Endodermal cell (in vitro differentiated cells): Measurements from ENCODE around the gene HECW1. TPM values are rescaled to one million over a fixed set of nuclear protein-coding genes. Genes with fewer than 3 reads are reported as not detected.

Experiments
- DNase-seq: peaks from one replicate; pipeline ENCODE4 v3.0.0-alpha.2; 2017
- H3K27ac ChIP-seq: 2 replicates; pipeline ENCODE4 v1.5.1; 2013; ENCODE audit warnings: mild to moderate bottlenecking, low read depth, low read length, moderate library complexity
- H3K27me3 ChIP-seq: 2 replicates; pipeline ENCODE4 v1.6.1; 2013; ENCODE audit warnings: mild to moderate bottlenecking, low read length, moderate library complexity; ENCODE audit not compliant: insufficient read depth, control insufficient read depth, poor library complexity, severe bottlenecking
- H3K36me3 ChIP-seq: 2 replicates; pipeline ENCODE4 v1.7.0; 2013; ENCODE audit warnings: mild to moderate bottlenecking, low read length, moderate library complexity; ENCODE audit not compliant: control insufficient read depth, insufficient read depth
- H3K4me1 ChIP-seq: one replicate; pipeline ENCODE4 v1.7.0; 2013; ENCODE audit warnings: low read length; ENCODE audit not compliant: control insufficient read depth, insufficient read depth
- H3K4me3 ChIP-seq: 2 replicates; pipeline ENCODE4 v1.5.1; 2013; ENCODE audit warnings: mild to moderate bottlenecking, low read length, moderate library complexity
- H3K9ac ChIP-seq: 2 replicates; pipeline ENCODE4 v1.6.1; 2013; ENCODE audit warnings: mild to moderate bottlenecking, low read length, moderate library complexity; ENCODE audit not compliant: poor library complexity, severe bottlenecking; ENCODE audit errors: extremely low read depth
- H3K9me3 ChIP-seq: 2 replicates; pipeline ENCODE4 v1.6.1; 2013; ENCODE audit warnings: mild to moderate bottlenecking, low read length, moderate library complexity; ENCODE audit not compliant: control insufficient read depth
- H3K27ac Mint-ChIP-seq: 2 replicates; pipeline ENCODE4 v1.8.0; 2020; ENCODE audit warnings: mixed read lengths
- H3K27me3 Mint-ChIP-seq: 2 replicates; pipeline ENCODE4 v1.8.0; 2021; ENCODE audit warnings: mild to moderate bottlenecking, mixed read lengths; ENCODE audit not compliant: insufficient read depth
- H3K36me3 Mint-ChIP-seq: 2 replicates; pipeline ENCODE4 v1.8.0; 2020; ENCODE audit warnings: low read depth, mixed read lengths
- H3K4me1 Mint-ChIP-seq: 2 replicates; pipeline ENCODE4 v1.8.0; 2020; ENCODE audit warnings: mixed read lengths
- H3K4me3 Mint-ChIP-seq: 2 replicates; pipeline ENCODE4 v1.8.0; 2020; ENCODE audit warnings: mild to moderate bottlenecking, moderate library complexity, mixed read lengths
- H3K9me3 Mint-ChIP-seq: 2 replicates; pipeline ENCODE4 v1.8.0; 2020; ENCODE audit warnings: mild to moderate bottlenecking, mixed read lengths
- WGBS, 2 experiments: methylation state at CpG; one replicate each; pipeline versions ENCODE4 v1.1.5 to v1.1.7; 2013; ENCODE audit warnings: missing lambda C conversion rate in 2 of 2, mixed read lengths in 1 of 2; ENCODE audit not compliant: insufficient coverage in 1 of 2, insufficient read length in 1 of 2; 5-methylcytosine and 5-hydroxymethylcytosine counted together
- total RNA-seq, 2 donors: library from RNA; stranded (reverse); fragmentation: NEBNext Ultra II Directional in 1 of 2; extraction: Animal tissue kit (Norgen Biotek cat#: 25700) in 1 of 2; gene quantifications; 2 replicates in 1 of 2; 3 replicates in 1 of 2; pipeline ENCODE4 v1.2.1, GENCODE V29; 2021
- TF ChIP-seq, protein P1 (sequence below): fragments of 200-600 bp; sonication (generic); conservative IDR thresholded peaks from 2 replicates; pipeline ENCODE4 v1.5.0; 2021; ENCODE audit warnings: antibody characterized with exemption, mild to moderate bottlenecking

Gene HECW1
- total RNA-seq, 2 donors from 2014 or later: 4.6 to 12.0 TPM

DNA sequence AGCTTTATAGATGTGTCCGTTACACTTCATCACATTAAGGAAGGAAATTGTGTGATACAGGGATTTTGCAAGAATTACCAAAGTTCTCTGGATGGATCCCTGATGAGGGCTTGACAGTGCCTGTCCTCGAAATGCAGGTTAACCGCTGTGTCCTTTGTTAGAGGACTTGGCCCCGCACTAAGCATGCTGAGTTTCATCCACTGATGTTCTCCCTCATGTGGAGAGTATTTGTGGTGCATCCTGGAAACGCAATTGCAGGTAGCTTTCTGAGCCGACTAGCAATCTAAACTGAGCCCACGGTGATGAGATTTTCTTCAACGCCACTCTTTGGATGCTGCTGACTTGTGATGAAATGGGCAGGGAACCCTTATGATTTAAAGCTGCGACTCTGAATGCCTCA lies 398.6 kb downstream of the HECW1 start:
- no peak overlapping the region for H3K9ac ChIP-seq
- H3K4me1 Mint-ChIP-seq: peaks cover 3% of the 10 kb centered on the region
- DNase-seq: peak; percentile 65
- H3K4me3 ChIP-seq: no peak overlapping the region
- H3K27me3 Mint-ChIP-seq: no peaks in the 10 kb centered on the region
- TF ChIP-seq, protein P1, sequence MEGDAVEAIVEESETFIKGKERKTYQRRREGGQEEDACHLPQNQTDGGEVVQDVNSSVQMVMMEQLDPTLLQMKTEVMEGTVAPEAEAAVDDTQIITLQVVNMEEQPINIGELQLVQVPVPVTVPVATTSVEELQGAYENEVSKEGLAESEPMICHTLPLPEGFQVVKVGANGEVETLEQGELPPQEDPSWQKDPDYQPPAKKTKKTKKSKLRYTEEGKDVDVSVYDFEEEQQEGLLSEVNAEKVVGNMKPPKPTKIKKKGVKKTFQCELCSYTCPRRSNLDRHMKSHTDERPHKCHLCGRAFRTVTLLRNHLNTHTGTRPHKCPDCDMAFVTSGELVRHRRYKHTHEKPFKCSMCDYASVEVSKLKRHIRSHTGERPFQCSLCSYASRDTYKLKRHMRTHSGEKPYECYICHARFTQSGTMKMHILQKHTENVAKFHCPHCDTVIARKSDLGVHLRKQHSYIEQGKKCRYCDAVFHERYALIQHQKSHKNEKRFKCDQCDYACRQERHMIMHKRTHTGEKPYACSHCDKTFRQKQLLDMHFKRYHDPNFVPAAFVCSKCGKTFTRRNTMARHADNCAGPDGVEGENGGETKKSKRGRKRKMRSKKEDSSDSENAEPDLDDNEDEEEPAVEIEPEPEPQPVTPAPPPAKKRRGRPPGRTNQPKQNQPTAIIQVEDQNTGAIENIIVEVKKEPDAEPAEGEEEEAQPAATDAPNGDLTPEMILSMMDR: peak; percentile 64
- no peak overlapping the region for H3K27ac ChIP-seq
- 72 to 81% methylated on average over 8 to 9 of the region's 9 CpGs for WGBS, 2 experiments
- no peaks in the 10 kb centered on the region for H3K27me3 ChIP-seq
- H3K4me1 ChIP-seq: no peaks in the 10 kb centered on the region
- no peak overlapping the region for H3K4me3 Mint-ChIP-seq
- no peaks in the 10 kb centered on the region for H3K36me3 Mint-ChIP-seq
- H3K9me3 ChIP-seq: no peaks in the 10 kb centered on the region
- no peaks in the 10 kb centered on the region for H3K9me3 Mint-ChIP-seq
- no peaks in the 10 kb centered on the region for H3K36me3 ChIP-seq
- no peak overlapping the region for H3K27ac Mint-ChIP-seq

DNA sequence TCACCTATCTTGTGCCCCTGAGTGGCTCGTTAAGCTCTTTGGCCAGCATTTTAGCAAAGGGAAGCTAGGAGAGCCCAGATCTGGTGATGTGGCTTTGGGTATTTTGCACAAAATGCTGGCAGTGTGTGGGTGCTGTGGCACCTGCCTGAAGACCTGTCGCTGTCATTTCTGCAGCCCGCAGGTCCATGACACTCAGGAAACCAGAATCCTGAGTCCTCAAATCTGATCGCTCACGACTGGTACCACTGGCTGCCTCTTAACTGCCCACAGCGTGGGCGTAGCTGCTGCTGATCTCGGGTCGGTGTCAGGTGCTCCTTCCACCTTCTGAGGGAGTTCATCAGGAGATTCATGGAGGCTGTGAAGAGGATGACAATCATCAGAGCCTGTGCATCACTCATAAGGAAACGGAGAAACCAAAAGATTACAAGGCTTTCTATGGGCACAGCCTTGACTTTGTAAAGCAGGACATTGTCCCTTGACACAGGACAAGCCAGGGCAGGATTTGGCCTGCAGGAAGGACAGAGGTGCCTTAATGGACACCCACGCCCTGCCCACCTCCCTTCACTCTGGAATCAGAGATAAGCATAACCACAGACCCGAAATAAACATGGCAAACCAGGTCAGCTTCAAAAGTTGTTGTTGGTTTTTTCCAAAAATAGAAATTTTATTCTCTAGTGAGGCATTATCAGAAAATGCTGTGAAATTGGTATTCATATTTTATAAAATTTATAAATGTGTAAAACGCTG lies 399.5 kb downstream of the HECW1 start:
- H3K27me3 ChIP-seq: no peaks in the 10 kb centered on the region
- H3K4me3 ChIP-seq: no peak overlapping the region
- no peaks in the 10 kb centered on the region for H3K36me3 ChIP-seq
- no peak for DNase-seq
- no peak overlapping the region for H3K9ac ChIP-seq
- H3K4me1 ChIP-seq: no peaks in the 10 kb centered on the region
- Mint-ChIP-seq H3K36me3 (no peaks in the 10 kb centered on the region), H3K9me3 (no peaks in the 10 kb centered on the region), H3K27me3 (no peaks in the 10 kb centered on the region), H3K4me3 (no peak overlapping the region), H3K27ac (no peak overlapping the region), H3K4me1 (peaks cover 5% of the 10 kb centered on the region)
- no peaks in the 10 kb centered on the region for H3K9me3 ChIP-seq
- H3K27ac ChIP-seq: no peak overlapping the region
- TF ChIP-seq, protein P1: no peak
- WGBS, 2 experiments: 93 to 100% methylated on average over 7 to 12 of the region's 13 CpGs

DNA sequence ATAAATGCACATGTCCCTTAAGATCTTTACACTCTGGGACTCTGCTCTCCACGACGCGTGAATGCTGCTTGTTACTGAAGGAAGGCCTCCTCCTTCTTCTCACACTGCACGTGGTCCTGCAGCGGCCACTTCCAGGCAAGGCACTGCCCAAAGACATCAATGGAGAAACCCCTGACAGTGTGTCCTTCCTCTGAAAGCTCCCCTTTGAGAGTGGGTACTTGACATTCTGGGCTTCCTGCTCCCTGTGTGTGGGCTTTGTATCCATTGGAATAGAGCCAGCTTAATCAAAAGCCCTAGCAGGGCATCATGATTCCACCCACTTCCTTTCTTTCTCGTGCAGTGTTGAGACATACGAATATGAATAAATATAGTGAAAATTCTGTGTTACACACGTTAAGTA lies 400.8 kb downstream of the HECW1 start:
- no peaks in the 10 kb centered on the region for H3K4me1 ChIP-seq
- H3K4me3 ChIP-seq: no peak overlapping the region
- H3K27me3 Mint-ChIP-seq: no peaks in the 10 kb centered on the region
- H3K27ac ChIP-seq: no peak overlapping the region
- no peak overlapping the region for H3K4me3 Mint-ChIP-seq
- DNase-seq: no peak
- H3K4me1 Mint-ChIP-seq: peaks cover 15% of the 10 kb centered on the region
- no peaks in the 10 kb centered on the region for H3K9me3 ChIP-seq
- H3K36me3 ChIP-seq: no peaks in the 10 kb centered on the region
- H3K9ac ChIP-seq: no peak overlapping the region
- H3K27me3 ChIP-seq: no peaks in the 10 kb centered on the region
- 80 to 81% methylated on average over 1 to 8 of the region's 8 CpGs for WGBS, 2 experiments
- TF ChIP-seq, protein P1: no peak
- no peaks in the 10 kb centered on the region for H3K9me3 Mint-ChIP-seq
- no peak overlapping the region for H3K27ac Mint-ChIP-seq
- H3K36me3 Mint-ChIP-seq: no peaks in the 10 kb centered on the region
